Body of pancreas (tissue), 4 donors: Measurements from ENCODE around the gene LYSMD2.

Experiments used
- CTCF ChIP-seq, 7 experiments: fragments of 450-650 bp in 4 of 7; fragments of 200-600 bp in 3 of 7; sonication (generic) in 3 of 7; IDR thresholded peaks; one replicate each; pipeline ENCODE4 v1.5.1; 2016 to 2019; ENCODE audit warnings: antibody characterized with exemption in 7 of 7
- POLR2A ChIP-seq, 3 donors: fragments of 450-650 bp; IDR thresholded peaks; one replicate each; pipeline ENCODE4 v1.6.1; 2016; ENCODE audit warnings: antibody characterized with exemption in 3 of 3, mild to moderate bottlenecking in 2 of 3

GRCh38 chr15:51708013-51708412, 29.4 kb downstream of the LYSMD2 start:
- TF ChIP-seq CTCF (IDR thresholded peaks at IDR 0.05) (no peak), POLR2A (IDR thresholded peaks at IDR 0.05) (peak in 2 of 3 donors; percentile 48 to 53)
